HG03175 (cell line): ENCODE measurements around the gene GPR137.
"Not testable (repeated sequence)": the region's sequence is repeated elsewhere in the genome, so short reads cannot be mapped to it uniquely, and the experiment has no call there.

Experiments
- ATAC-seq: cut with Tn5 transposase; IDR thresholded peaks from one replicate; pipeline ENCODE4 v1.9.1; 2021; ENCODE audit warnings: mild to moderate bottlenecking, moderate library complexity; ENCODE audit not compliant: unreplicated experiment

GPR137 gene

GRCh38 chr11:64299847-64300648, 14.4 kb downstream of the GPR137 start, which contains the start of gene CATSPERZ:
Gene CATSPERZ (plus strand): TSS chr11:64300358. CDS start chr11:64300411, 53 bp downstream.
- no peak for ATAC-seq

- ATAC-seq = no peak
Observed at GRCh38 chr11:64303109-64304031, 17.7 kb downstream of the GPR137 start.

- ATAC-seq = no peak
Observed at GRCh38 chr11:64304032-64304315, 18.3 kb downstream of the GPR137 start.

DNA sequence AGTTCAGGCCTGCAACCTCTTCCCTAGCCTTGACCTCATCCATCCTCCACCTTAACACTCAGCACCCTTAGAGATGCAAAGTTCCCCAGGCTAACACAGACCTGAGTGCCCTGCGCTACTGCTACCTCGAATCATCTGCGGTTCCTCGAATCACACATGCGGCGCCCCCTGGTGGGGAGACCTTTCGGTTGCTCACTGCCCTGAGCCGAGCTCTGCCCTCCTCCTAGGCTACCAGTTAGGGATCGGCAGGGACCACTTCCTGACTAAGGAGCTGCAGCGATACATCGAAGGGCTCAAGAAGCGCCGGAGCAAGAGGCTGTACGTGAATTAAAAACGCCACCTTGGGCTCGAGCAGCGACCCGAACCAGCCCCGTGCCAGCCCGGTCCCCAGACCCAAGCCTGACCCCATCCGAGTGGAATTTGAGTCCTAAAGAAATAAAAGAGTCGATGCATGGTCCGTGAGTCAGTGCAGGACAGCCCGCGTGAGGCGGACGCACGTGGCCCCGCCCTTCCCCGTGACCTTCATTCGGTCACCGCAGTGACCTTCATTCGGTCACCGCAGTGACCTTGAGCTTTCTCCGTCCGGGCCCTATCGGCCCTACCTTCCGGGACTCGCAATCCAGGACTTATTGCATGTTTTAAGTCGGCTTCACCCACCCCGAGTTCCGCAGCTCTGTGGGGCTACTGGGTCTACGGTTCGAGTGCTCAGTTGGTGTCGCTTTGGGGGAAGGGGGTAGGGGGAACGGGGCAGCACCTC, 18.8 kb downstream of the GPR137 start:
- peak; percentile 35 for ATAC-seq

- peak; percentile 73 for ATAC-seq
Observed at GRCh38 chr11:64305075-64305690, 19.5 kb downstream of the GPR137 start, which contains the start of gene ESRRA. Gene ESRRA (plus strand): TSS chr11:64305524. CDS start chr11:64307180, 1,656 bp downstream.

DNA sequence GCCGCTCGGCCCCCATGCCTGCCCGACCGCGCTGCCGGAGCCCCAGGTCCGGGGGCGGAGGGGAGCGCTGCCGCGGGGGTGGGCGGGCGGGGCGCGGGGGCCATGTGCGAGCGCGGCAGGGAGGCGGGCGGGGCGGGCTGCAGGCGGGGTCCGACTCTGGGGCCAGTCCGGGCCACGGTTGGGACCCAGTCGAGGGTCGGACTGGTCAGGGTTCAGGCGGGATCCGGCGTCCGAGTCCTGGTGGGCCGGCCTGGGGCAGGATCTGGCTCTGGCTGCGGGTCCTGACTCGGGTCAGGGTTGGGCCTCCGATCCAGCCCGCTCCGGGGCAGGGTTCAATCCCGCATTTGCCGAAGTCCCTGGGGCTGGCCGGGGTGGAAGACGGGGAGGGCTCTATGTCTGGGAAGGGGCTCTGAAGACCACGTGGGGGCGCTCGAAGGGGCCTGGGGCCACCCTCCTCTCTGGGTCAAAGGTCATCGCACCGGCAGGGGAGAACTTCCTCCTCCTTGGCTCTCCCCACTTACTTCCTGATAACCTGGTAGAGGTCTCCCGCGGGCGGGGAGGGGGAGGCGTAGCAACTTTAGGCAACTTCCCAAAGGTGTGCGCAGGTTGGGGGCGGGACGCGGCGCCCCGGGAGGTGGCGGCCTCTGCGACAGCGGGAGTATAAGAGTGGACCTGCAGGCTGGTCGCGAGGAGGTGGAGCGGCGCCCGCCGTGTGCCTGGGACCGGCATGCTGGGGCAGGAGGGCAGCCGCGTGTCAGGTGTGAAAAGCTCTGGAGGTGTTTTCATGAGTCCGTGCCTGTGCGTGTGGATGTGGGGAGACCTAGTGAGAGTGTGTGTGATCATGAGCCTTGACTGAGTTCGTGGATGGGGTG, 20.3 kb downstream of the GPR137 start:
- peak; percentile 14 for ATAC-seq

- no peak for ATAC-seq
Observed at GRCh38 chr11:64306563-64306875, 20.9 kb downstream of the GPR137 start.

- no peak for ATAC-seq
Observed at GRCh38 chr11:64306876-64307622, 21.4 kb downstream of the GPR137 start.

DNA sequence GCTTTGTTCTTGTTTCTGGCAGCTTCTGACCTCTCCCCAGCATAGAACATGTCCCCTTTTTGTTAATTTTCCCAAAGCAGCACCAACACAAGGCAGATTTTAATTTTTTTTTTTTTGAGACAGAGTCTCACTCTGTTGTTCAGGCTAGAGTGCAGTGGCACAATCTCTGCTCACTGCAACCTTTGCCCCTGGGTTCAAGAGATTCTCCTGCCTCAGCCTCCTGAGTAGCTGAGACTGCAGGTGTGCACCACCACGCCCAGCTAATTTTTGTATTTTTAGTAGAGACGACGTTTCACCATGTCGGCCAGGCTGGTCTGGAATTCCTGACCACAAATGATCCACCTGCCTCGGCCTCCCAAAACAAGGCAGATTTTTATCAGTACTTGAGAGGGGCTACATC, 22.1 kb downstream of the GPR137 start:
- ATAC-seq = not testable (repeated sequence)

DNA sequence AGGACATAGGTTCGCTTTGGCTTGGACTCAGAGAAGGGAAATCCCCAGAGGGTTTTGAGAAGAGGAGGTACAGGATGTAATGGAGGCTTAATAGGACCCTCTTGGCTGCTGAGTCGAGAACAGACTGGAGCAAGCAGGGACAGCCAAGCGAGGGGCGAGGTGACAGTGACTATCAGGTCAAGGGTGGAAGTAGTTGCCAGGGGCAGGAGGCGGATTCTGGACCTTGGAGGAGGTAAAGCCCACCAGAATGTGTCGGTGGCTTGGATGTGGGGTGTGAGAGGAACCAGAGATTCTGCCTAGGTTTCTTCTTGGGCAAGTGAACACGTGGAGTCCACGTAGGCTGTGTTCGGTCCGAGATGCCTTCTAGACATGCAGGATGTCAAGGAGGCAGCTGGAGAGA, 27.3 kb downstream of the GPR137 start:
- ATAC-seq = no peak

DNA sequence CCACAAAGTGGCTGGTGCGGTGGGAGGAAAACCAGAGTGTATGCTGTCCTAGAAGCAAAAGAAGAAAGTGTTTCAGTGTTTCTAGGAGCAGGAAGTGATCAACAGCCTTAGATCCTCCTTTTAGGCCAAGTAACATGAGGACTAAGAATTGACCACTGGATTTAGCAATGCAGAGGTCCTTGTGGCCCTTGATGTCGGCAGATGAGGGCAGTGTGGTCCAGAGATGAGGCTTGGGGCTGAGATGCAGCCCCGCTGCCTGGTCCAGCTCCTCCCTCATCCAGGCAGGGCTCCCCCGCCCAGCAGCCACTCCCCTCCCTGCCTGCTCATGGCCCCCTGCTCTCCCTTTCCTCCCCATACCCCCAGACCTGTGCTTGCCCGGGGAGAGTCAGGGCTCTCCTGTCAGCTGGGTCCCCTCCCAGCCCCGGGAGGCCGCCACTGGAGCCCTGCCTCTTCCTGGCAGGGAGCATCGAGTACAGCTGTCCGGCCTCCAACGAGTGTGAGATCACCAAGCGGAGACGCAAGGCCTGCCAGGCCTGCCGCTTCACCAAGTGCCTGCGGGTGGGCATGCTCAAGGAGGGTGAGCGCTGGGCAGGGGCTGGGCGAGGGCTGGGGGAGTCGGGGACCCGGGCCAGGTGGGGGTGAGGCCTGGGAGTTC, 28.0 kb downstream of the GPR137 start:
- ATAC-seq = no peak

GRCh38 chr11:64314146-64314804, 28.6 kb downstream of the GPR137 start:
- ATAC-seq = no peak

GRCh38 chr11:64314805-64315561, 29.3 kb downstream of the GPR137 start:
- ATAC-seq = no peak

- ATAC-seq = not testable (repeated sequence)
Observed at GRCh38 chr11:64315667-64316526, 30.2 kb downstream of the GPR137 start.

GRCh38 chr11:64316672-64317324, 31.1 kb downstream of the GPR137 start:
- ATAC-seq = peak; percentile 3
